Sigmoid colon (tissue), 4 donors: ENCODE measurements around the gene PTH1R.

Experiments
- EP300 ChIP-seq, 4 donors: sonication (generic); formaldehyde crosslinking; IDR thresholded peaks; one replicate each; pipeline ENCODE4 v1.6.1; 2017; ENCODE audit warnings: antibody characterized with exemption in 4 of 4
- POLR2A ChIP-seq, 2 donors: fragments of 450-650 bp; IDR thresholded peaks; one replicate each; pipeline ENCODE4 v1.6.1; 2016; ENCODE audit warnings: antibody characterized with exemption in 2 of 2, mild to moderate bottlenecking in 2 of 2, moderate library complexity in 2 of 2
- POLR2AphosphoS5 ChIP-seq, 4 donors: sonication (generic); formaldehyde crosslinking; IDR thresholded peaks; one replicate each; pipeline ENCODE4 v1.6.1; 2017; ENCODE audit warnings: antibody characterized with exemption in 4 of 4
- TF ChIP-seq, protein P1 (sequence below), 4 experiments: fragments of 450-650 bp in 3 of 4; fragments of 200-600 bp in 1 of 4; IDR thresholded peaks; one replicate each; pipeline ENCODE4 v1.5.1; 2016 to 2019; ENCODE audit warnings: antibody characterized with exemption in 4 of 4, mild to moderate bottlenecking in 3 of 4, moderate library complexity in 2 of 4

GRCh38 chr3:46914849-46915248 lies 37.3 kb downstream of the PTH1R start:
- TF ChIP-seq, protein P1, sequence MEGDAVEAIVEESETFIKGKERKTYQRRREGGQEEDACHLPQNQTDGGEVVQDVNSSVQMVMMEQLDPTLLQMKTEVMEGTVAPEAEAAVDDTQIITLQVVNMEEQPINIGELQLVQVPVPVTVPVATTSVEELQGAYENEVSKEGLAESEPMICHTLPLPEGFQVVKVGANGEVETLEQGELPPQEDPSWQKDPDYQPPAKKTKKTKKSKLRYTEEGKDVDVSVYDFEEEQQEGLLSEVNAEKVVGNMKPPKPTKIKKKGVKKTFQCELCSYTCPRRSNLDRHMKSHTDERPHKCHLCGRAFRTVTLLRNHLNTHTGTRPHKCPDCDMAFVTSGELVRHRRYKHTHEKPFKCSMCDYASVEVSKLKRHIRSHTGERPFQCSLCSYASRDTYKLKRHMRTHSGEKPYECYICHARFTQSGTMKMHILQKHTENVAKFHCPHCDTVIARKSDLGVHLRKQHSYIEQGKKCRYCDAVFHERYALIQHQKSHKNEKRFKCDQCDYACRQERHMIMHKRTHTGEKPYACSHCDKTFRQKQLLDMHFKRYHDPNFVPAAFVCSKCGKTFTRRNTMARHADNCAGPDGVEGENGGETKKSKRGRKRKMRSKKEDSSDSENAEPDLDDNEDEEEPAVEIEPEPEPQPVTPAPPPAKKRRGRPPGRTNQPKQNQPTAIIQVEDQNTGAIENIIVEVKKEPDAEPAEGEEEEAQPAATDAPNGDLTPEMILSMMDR (IDR thresholded peaks at IDR 0.05) = no peak
- TF ChIP-seq POLR2AphosphoS5 (IDR thresholded peaks at IDR 0.05) = no peak
- TF ChIP-seq EP300 (IDR thresholded peaks at IDR 0.05) = no peak
- no peak for TF ChIP-seq POLR2A (IDR thresholded peaks at IDR 0.05)
